ENCODE data around the gene CHCHD10. TPM values are rescaled to one million over a fixed set of nuclear protein-coding genes. Genes with fewer than 3 reads are reported as not detected.

Gene CHCHD10
- total RNA-seq: 47.8 TPM
- 10 to 100 TPM; 36.7 to 78.7 (median 50.0) TPM for polyA plus RNA-seq (ENCODE audit: insufficient read depth in 1 of 8, insufficient read length in 8 of 8, low replicate concordance in 1 of 8)
- long read RNA-seq, donor 1, transcript CHCHD10-202 (4 exons, 1,171 nt): major isoform, 16 of 17 reads
- long read RNA-seq, donor 1, partial matches to known transcripts: 0 of 17 reads
- long read RNA-seq, donor 1, other reads (novel, unspliced or antisense): 0 of 17 reads
- long read RNA-seq, donor 2, partial matches to known transcripts: 0 of 4 reads
- long read RNA-seq, donor 2, other reads (novel, unspliced or antisense): 0 of 4 reads
- long read RNA-seq, donor 3, transcript CHCHD10-202 (4 exons, 1,171 nt): major isoform, 53 of 56 reads
- long read RNA-seq, donor 3, partial matches to known transcripts: 0 of 56 reads
- long read RNA-seq, donor 3, other reads (novel, unspliced or antisense): 0 of 56 reads
- long read RNA-seq, donor 4, transcript CHCHD10-202 (4 exons, 1,171 nt): major isoform, 30 of 34 reads
- long read RNA-seq, donor 4, partial matches to known transcripts: 0 of 34 reads
- long read RNA-seq, donor 4, other reads (novel, unspliced or antisense): 0 of 34 reads
- long read RNA-seq, donor 5, transcript CHCHD10-202 (4 exons, 1,171 nt): major isoform, 123 of 131 reads
- long read RNA-seq, donor 5, partial matches to known transcripts: 5 of 131 reads
- long read RNA-seq, donor 5, other reads (novel, unspliced or antisense): 0 of 131 reads
- long read RNA-seq, donor 6, transcript CHCHD10-205 (2 exons, 490 nt): minor isoform, 5 of 65 reads
- long read RNA-seq, donor 6, transcript CHCHD10-202 (4 exons, 1,171 nt): major isoform, 55 of 65 reads
- long read RNA-seq, donor 6, partial matches to known transcripts: 5 of 65 reads
- long read RNA-seq, donor 6, other reads (novel, unspliced or antisense): 0 of 65 reads
- long read RNA-seq, donor 7, transcript CHCHD10-202 (4 exons, 1,171 nt): major isoform, 61 of 71 reads
- long read RNA-seq, donor 7, partial matches to known transcripts: 5 of 71 reads
- long read RNA-seq, donor 7, other reads (novel, unspliced or antisense): 0 of 71 reads
- long read RNA-seq, donor 8, transcript CHCHD10-202 (4 exons, 1,171 nt): major isoform, 37 of 56 reads
- long read RNA-seq, donor 8, partial matches to known transcripts: 15 of 56 reads
- long read RNA-seq, donor 8, other reads (novel, unspliced or antisense): 0 of 56 reads
- long read RNA-seq, donor 9, transcript CHCHD10-202 (4 exons, 1,171 nt): major isoform, 50 of 52 reads
- long read RNA-seq, donor 9, partial matches to known transcripts: 0 of 52 reads
- long read RNA-seq, donor 9, other reads (novel, unspliced or antisense): 0 of 52 reads
- long read RNA-seq, donor 10, transcript CHCHD10-205 (2 exons, 490 nt): minor isoform, 6 of 182 reads
- long read RNA-seq, donor 10, transcript CHCHD10-202 (4 exons, 1,171 nt): major isoform, 74 of 182 reads
- long read RNA-seq, donor 10, partial matches to known transcripts: 89 of 182 reads
- long read RNA-seq, donor 10, other reads (novel, unspliced or antisense): 13 of 182 reads
- long read RNA-seq, donor 11, transcript CHCHD10-202 (4 exons, 1,171 nt): major isoform, 59 of 80 reads
- long read RNA-seq, donor 11, partial matches to known transcripts: 20 of 80 reads
- long read RNA-seq, donor 11, other reads (novel, unspliced or antisense): 0 of 80 reads

GRCh38 chr22:23767673-23768548 is at the start of gene CHCHD10:
CHCHD10 (minus strand) TSS chr22:23767972; CDS start chr22:23767874, 98 bp downstream.
- peaks cover 47% of the 10 kb centered on the region for H3K4me1 ChIP-seq (ENCODE audit: control insufficient read depth, insufficient read depth, low read length)
- H3K36me3 ChIP-seq (ENCODE audit: control insufficient read depth, insufficient read depth, low read length): peaks cover 12% of the 10 kb centered on the region
- no peaks in the 10 kb centered on the region for H3K9me3 ChIP-seq (replicated peaks; ENCODE audit: control insufficient read depth, low read depth, low read length)
- peak within 1 kb of the TSS; percentile 85 for H3K27ac ChIP-seq (ENCODE audit: low read length)
- peak within 1 kb of the TSS; percentile 82 for H3K4me3 ChIP-seq (ENCODE audit: low read length)
- DNase-seq: peak; percentile 88
- under 1% methylated on average over 51 of the region's 63 CpGs for WGBS (ENCODE audit: insufficient coverage)
- peaks cover 3% of the 10 kb centered on the region for H3K27me3 ChIP-seq (ENCODE audit: control insufficient read depth, insufficient read depth, low read length)

- no peak for DNase-seq
- Histone ChIP-seq H3K36me3 (ENCODE audit: control insufficient read depth, insufficient read depth, low read length) (peaks cover 67% of the 10 kb centered on the region), H3K4me1 (ENCODE audit: control insufficient read depth, insufficient read depth, low read length) (no peaks in the 10 kb centered on the region), H3K9me3 (replicated peaks; ENCODE audit: control insufficient read depth, low read depth, low read length) (no peaks in the 10 kb centered on the region), H3K4me3 (ENCODE audit: low read length) (no peak overlapping the region), H3K27me3 (ENCODE audit: control insufficient read depth, insufficient read depth, low read length) (no peaks in the 10 kb centered on the region), H3K27ac (ENCODE audit: low read length) (no peak overlapping the region)
- 94% methylated on average over 6 of the region's 6 CpGs for WGBS (ENCODE audit: insufficient coverage)
Measured at GRCh38 chr22:23817146-23817545, 49.4 kb upstream of the CHCHD10 start.

GRCh38 chr22:23816156-23816976 is 48.6 kb upstream of the CHCHD10 start:
- no peak overlapping the region for H3K27ac ChIP-seq (ENCODE audit: low read length)
- no peak overlapping the region for H3K4me3 ChIP-seq (ENCODE audit: low read length)
- H3K4me1 ChIP-seq (ENCODE audit: control insufficient read depth, insufficient read depth, low read length): no peaks in the 10 kb centered on the region
- DNase-seq: peak; percentile 54
- peaks cover 62% of the 10 kb centered on the region for H3K36me3 ChIP-seq (ENCODE audit: control insufficient read depth, insufficient read depth, low read length)
- WGBS (ENCODE audit: insufficient coverage): 83% methylated on average over 13 of the region's 18 CpGs
- H3K27me3 ChIP-seq (ENCODE audit: control insufficient read depth, insufficient read depth, low read length): no peaks in the 10 kb centered on the region
- H3K9me3 ChIP-seq (replicated peaks; ENCODE audit: control insufficient read depth, low read depth, low read length): no peaks in the 10 kb centered on the region

GRCh38 chr22:23815541-23816155 is 47.9 kb upstream of the CHCHD10 start:
- H3K4me1 ChIP-seq (ENCODE audit: control insufficient read depth, insufficient read depth, low read length): no peaks in the 10 kb centered on the region
- H3K36me3 ChIP-seq (ENCODE audit: control insufficient read depth, insufficient read depth, low read length): peaks cover 55% of the 10 kb centered on the region

GRCh38 chr22:23812378-23812777 is 44.6 kb upstream of the CHCHD10 start:
- H3K36me3 ChIP-seq (ENCODE audit: control insufficient read depth, insufficient read depth, low read length): peaks cover 29% of the 10 kb centered on the region
- no peaks in the 10 kb centered on the region for H3K27me3 ChIP-seq (ENCODE audit: control insufficient read depth, insufficient read depth, low read length)
- no peaks in the 10 kb centered on the region for H3K9me3 ChIP-seq (replicated peaks; ENCODE audit: control insufficient read depth, low read depth, low read length)
- H3K27ac ChIP-seq (ENCODE audit: low read length): no peak overlapping the region
- no peak overlapping the region for H3K4me3 ChIP-seq (ENCODE audit: low read length)
- no CpG with 5 or more reads among the region's 4 CpGs for WGBS (ENCODE audit: insufficient coverage)
- no peaks in the 10 kb centered on the region for H3K4me1 ChIP-seq (ENCODE audit: control insufficient read depth, insufficient read depth, low read length)
- no peak for DNase-seq

More at GRCh38 chr22:23815541-23816155, 47.9 kb upstream of the CHCHD10 start:
- no peak overlapping the region for H3K27ac ChIP-seq (ENCODE audit: low read length)
- 71% methylated on average over 6 of the region's 10 CpGs for WGBS (ENCODE audit: insufficient coverage)
- DNase-seq: no peak
- H3K9me3 ChIP-seq (replicated peaks; ENCODE audit: control insufficient read depth, low read depth, low read length): no peaks in the 10 kb centered on the region
- H3K27me3 ChIP-seq (ENCODE audit: control insufficient read depth, insufficient read depth, low read length): no peaks in the 10 kb centered on the region
- no peak overlapping the region for H3K4me3 ChIP-seq (ENCODE audit: low read length)

GRCh38 chr22:23806837-23807236 is 39.1 kb upstream of the CHCHD10 start:
- no CpG with 5 or more reads among the region's 1 CpG for WGBS (ENCODE audit: insufficient coverage)
- no peak for DNase-seq
- H3K27ac ChIP-seq (ENCODE audit: low read length): no peak overlapping the region
- peaks cover 44% of the 10 kb centered on the region for H3K36me3 ChIP-seq (ENCODE audit: control insufficient read depth, insufficient read depth, low read length)
- H3K4me1 ChIP-seq (ENCODE audit: control insufficient read depth, insufficient read depth, low read length): no peaks in the 10 kb centered on the region
- no peaks in the 10 kb centered on the region for H3K27me3 ChIP-seq (ENCODE audit: control insufficient read depth, insufficient read depth, low read length)
- no peaks in the 10 kb centered on the region for H3K9me3 ChIP-seq (replicated peaks; ENCODE audit: control insufficient read depth, low read depth, low read length)
- H3K4me3 ChIP-seq (ENCODE audit: low read length): no peak overlapping the region

- Histone ChIP-seq H3K27ac (ENCODE audit: low read length) (no peak overlapping the region), H3K36me3 (ENCODE audit: control insufficient read depth, insufficient read depth, low read length) (peaks cover 63% of the 10 kb centered on the region), H3K4me1 (ENCODE audit: control insufficient read depth, insufficient read depth, low read length) (no peaks in the 10 kb centered on the region), H3K4me3 (ENCODE audit: low read length) (no peak overlapping the region), H3K27me3 (ENCODE audit: control insufficient read depth, insufficient read depth, low read length) (no peaks in the 10 kb centered on the region), H3K9me3 (replicated peaks; ENCODE audit: control insufficient read depth, low read depth, low read length) (no peaks in the 10 kb centered on the region)
- no peak for DNase-seq
- WGBS (ENCODE audit: insufficient coverage): 77% methylated on average over 9 of the region's 12 CpGs
Measured at GRCh38 chr22:23804781-23805291, 37.1 kb upstream of the CHCHD10 start.
